HG03457 (cell line): Measurements from ENCODE around the gene NEDD4L.
"Not testable (repeated sequence)": the region's sequence is repeated elsewhere in the genome, so short reads cannot be mapped to it uniquely, and the experiment has no call there.

Experiments used
- ATAC-seq: cut with Tn5 transposase; IDR thresholded peaks from one replicate; pipeline ENCODE4 v1.9.1; 2021; ENCODE audit warnings: moderate number of reproducible peaks; ENCODE audit not compliant: unreplicated experiment

The NEDD4L gene

DNA sequence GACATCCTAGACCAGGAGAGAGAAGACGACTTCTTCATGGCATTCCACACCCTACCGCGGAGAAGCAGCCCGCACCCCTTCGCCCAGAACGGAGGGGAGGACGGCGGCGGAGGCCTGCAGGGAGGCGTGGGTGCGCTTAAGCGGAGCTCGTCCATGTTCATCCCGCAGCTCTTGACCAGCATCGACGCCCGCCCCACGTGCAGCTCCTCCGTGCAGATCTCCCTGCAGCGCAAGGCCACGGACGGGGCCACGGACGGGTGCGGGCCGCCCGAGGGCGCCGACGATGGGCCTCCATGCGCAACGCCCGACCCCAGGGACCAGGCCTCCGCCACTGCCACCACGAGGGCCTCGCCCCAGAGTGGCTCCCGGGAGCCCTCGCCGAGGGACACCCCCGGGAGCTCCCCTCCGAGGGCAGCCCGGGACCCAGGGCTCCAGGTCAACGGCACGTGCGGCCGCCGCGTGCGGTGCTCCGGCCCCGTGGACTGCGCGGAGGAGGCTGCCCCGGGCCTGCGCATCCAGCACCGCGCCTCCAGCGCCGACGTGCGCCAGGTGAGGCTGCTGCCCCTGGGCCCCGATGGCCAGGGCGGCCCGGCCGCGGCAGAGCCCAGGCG is 211.8 kb downstream of the NEDD4L start:
- ATAC-seq, result no peak

DNA sequence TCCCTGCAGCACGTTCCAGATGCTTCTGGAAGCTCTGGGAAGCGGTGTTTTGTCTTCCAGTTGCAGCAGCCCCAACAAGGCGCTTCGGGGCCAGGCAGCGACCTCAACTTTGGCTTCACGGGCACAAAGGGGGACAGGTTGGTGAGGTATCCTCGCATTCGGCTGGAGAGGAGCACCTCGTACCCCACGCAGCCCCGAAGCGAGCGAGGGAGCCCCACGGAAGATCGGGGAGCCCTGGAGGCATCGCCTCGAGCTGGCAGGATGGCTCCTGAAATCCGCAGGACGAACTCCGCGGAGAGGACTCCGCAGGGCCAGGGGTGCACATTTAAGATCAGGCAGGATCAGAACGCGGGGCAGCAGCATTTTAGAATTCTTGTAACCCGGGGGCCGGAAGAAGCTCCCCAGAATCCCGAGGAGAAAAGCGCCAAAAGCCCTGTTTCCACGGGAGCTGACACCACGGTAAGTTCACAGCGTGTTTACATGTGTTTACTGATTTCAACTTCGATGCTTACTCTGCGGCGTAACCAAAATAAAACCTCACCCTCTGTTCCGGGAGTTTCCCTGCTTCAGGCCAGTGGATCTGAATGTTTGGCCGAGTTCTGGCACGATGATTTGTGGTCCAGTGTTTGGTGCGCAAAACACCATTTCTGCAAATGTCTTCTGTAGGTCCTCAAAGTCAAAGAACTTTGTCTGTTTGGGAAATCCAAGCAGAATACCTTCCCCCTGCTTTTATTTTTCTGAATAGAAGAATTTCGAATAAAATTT is 212.5 kb downstream of the NEDD4L start:
- ATAC-seq, result no peak

DNA sequence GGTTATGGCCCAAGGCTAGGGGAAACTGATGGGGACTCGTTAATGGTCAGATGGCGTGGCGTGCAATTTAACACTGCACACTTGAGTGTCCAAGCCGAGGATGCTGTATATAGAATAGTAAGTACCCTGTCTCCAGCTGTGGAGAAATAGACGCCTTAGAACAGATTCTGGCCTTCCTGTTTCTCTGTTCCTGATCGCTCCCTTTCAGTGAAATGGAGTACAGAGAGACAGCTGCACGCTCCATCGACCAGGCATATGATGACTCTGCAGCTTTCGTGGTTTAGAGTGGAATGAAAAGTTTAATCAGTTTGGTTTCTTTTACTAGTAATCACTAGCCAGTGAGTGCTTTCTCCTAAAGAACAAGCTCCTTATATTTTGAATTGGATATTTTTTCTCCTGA is 213.4 kb downstream of the NEDD4L start:
- no peak for ATAC-seq

DNA sequence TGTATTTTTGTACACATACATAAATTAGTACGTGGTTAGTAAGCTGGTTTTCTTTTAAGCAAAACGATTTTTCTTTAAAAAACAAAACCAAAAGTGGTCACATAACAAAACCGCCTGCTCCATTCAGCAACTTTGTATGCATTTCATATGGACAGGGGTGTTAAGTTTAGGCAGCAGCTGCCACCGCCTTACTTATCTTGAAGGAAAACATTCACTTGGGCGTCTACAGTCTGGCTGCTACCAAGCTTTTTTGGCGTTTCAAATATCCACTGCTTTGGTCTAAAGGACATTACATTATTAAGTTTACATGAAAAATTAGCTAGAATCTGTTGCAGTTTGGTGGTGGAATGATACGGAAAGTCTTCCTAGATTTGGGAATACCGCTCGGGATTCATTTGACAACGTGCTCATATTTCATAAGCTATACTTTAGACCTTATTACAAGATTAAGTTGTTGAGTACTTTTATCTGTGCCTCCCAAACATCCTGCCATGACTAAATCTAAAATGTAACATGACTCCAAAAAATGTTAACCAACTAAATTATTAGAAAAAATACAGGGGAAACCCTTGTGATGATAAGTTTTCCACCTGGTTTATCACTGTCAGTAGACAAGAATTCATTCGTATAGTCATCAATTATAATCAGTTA is 214.8 kb downstream of the NEDD4L start:
- ATAC-seq, result no peak

DNA sequence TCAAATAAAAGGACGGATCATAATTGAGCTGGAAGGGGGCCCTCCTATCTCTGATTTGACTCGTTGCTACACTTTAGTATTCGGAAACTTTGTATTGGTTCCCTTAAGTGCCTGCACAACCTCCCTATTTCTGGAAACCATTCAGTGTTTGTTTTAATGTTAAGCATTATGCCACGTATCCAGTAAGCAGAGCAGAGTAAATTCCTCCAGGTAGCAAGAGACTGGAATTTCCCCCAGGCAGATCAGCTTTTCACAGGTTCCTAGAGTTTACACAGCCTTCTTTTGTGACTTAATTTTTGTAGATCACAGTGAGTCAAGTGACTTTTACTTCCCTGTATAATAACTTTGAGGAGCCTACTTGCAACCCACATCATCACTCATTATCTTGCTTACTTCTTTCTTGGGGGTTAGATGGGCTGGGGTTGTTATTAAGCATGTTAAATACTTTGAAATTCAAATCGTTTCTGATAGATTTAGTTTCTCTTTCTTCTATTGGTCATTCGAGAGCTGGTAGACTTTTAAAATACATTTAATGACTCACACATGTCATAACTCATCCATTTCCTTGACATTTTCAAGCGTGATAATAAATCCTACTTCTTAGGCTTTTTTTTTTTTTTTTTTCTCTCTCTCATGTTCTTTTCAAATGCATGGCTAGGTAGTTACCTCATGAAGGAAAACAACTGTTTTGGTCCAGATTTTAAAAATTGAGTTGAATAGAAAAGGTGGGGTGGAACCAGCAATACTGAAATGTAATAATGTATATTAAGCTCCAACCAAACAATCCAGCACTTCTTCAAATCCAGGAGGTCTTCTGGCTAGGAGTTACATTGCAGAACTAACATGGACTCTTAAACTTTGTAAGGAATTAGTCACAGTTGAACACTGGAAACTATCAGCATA is 219.3 kb downstream of the NEDD4L start:
- ATAC-seq, result no peak

DNA sequence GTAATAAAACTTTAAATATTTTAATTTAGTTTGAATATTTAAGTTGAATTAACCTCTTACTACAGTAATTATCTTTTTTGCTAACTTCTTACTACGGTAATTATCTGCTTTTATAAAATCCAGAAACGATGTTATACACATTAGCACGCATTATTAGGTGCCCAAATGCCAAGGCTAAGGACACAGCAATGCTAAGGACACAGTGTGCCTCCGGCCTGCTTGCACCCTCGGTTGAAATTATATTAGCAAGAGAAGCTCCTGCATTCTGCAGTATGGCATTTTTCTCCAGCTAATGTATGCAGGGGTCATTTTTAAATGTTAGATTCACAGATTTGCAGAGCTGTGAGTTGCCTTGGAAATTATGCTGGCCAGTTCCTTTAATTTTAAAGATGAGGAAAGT is 220.0 kb downstream of the NEDD4L start:
- no peak for ATAC-seq

DNA sequence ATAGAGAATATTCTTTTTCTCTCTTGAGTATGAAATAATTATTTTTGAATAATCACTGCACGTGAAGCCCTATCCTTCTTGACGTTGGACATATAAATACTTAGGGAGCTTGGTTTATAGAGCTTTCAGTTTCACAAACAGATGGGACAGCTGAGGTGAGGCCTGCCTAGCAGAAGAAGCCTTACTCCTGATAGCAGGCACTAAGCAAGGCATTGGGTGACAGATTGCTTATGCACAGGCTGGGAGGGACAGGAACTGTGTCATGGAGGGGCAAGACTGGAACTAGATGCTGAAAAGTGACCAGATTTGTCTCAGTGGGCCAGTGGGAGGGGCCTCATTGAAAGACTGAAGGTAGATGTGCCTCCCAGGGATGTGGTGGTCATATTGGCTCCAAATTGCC is 220.8 kb downstream of the NEDD4L start:
- ATAC-seq, result no peak

DNA sequence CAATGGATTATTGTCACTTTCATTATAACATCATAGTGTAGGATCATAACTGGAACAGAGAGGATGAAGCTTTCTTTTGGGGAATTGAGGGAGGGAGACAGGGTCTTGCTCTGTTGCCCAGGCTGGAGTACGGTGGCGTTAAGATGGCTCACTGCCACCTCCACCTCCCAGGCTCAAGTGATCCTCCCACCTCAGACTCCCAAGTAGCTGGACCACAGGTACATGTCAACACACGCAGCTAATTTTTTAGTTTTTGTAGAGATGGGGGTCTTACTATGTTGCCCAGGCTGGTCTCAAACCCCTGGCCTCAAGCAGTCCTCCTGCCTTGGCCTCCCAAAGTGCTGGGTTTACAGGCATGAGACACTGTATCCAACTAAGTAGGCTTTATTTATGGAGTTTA is 221.5 kb downstream of the NEDD4L start:
- ATAC-seq, result not testable (repeated sequence)

DNA sequence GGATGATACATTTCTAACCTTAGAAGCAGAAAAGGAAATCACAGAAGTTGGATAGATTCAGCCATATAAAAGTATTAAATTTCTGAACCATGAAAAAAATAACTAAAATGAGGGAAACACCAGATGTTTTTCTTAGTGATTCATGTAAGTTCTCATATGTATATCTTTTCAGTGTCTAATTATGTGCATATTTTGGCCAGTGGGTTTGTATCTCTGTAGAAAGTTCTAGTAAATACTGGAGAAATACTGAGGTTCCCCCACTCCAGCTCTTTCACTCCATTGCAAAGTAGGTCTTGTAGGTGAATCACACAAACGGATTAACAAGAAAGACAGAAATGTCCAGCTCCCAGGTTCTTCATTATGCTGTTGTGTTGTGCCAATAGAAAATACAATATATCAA is 222.3 kb downstream of the NEDD4L start:
- no peak for ATAC-seq

DNA sequence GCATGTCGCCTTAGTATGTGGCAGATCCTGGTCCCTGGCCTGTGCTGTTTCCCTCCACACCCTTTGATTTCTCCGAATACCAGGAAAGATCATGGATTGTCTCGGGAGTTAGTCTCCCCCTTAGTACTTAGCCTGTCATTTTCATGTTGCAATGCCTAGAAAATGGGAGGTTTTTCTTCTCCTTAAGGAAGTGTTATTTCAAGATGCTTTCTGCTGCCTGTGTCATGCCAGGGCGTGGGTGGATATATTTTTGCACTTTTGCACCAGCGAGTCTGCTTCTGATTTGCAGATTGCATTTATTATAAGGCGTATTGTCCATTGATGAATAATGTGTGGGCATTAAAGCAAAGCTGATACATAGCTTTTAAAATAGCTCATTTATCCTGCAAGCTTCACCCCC is 223.5 kb downstream of the NEDD4L start:
- ATAC-seq, result no peak

DNA sequence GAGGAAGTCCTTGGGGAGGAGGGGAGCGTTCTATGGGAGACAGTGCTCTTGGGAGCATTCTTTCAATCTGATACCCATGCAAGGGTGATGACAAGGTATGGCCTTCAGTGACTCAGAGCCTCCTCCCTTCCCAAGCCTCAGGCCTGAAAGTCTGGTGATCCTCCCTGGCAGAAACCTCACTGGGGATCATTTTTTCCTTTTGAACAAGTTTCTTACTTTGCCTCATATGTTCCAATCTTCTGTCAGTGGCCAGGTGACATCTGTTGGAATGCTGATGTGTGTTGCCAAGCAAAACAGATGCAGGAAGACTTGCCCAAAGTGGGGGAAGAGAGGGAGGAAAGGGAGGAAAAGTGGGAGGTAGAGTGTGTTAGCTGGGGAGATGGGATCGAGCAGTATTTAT is 224.8 kb downstream of the NEDD4L start:
- ATAC-seq, result no peak

DNA sequence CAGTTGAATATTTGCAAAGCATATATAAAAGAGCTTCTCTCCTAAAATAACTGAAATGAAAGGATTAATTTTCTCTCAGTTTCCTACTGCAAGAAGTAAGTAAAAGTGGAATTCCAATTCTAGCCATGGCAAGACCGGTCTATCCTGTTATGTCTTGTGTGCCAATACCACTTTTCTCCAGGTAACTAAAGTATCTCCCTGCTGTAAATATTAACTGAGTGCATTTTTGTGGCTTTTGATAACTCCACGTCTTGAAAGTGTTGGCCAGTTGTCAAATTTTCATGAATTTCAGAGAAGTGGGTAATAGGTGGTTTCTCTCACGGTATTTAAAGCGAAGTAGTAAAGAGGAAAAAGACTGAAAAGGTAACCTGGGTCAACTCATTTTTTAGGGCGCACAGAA is 225.9 kb downstream of the NEDD4L start:
- ATAC-seq, result no peak

DNA sequence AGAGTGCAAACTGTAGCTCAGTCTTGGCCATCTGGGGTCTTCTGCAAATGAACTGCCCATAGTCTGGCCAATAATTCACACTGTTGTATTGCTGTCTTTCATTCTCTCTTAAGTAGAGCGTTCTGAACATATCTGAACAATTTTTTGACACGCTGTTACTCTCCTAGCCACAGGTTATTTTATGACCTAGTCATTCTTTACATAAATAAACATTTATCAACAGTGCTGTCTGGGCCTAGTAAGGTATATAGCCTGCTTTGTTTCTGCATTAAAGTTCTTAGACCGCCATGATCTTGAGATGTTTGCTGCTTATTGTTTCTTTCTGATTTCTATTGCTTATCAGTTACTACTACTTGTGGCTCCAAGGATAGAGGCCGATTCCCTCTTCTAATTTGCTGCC is 226.4 kb downstream of the NEDD4L start:
- no peak for ATAC-seq

DNA sequence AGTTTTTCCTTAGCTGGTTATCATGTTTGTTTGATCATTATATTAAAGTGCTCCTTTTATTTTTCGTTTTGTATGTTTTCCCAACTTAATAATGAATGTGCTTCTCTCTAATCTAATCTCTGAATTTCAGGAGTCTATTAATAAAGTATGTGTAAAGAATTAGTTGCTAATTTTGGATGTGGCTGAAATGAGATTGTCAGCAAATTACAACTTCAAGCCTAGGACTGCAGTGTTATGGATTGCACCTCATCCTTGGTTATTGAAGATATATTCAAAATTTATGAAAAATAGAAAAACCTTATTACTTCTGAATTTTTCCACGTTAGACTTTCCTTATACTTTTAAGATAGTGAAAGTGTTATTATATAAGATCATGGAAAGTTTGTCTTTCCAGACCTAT is 227.7 kb downstream of the NEDD4L start:
- no peak for ATAC-seq

DNA sequence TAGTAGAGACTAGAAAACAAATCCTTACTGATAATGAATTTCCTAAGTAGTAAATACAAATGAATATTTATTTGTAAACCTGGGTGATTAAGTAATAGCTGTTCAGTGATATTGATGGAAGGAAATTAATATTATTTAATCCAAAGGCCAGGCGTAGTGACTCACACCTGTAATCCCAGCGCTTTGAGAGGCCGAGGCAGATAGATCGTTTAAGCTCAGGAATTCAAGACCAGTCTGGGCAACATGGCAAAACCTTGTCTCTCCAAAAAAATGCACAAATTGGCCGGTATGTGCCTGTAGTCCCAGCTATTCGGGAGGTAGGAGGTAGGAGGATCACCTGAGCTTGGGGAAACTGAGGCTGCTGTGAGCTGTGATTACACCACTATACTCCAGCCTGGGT is 228.2 kb downstream of the NEDD4L start:
- ATAC-seq, result no peak

DNA sequence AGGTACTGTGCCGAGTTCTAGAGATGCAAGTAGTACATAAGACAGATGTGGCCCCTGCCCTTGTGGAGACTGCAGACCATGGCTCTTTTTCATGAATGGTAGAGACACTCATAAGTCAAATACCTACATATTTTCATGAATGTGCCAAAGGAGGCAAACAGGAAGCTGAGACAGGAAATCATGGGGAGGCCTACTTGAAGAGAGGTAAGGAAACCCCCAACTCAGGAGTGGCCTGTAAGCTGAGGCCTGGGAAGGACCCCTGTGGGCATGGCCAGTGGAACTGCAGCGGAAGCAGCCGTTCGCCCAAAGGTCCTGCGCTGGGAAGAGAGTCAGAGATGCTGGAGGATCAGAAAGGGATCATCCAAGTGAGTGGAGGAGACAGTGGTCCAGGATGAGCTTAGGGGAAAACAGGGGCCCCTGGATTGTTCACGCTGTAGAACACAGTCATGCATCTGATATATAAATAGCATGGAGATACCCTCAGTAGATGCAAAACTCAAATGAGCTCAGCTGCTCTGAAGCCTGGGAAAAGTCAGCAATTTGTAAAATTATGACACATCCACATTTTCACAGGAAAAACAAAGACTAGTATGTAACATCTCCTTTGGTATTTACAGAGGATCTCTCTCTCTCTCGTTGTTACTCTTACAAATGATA is 228.9 kb downstream of the NEDD4L start:
- no peak for ATAC-seq

DNA sequence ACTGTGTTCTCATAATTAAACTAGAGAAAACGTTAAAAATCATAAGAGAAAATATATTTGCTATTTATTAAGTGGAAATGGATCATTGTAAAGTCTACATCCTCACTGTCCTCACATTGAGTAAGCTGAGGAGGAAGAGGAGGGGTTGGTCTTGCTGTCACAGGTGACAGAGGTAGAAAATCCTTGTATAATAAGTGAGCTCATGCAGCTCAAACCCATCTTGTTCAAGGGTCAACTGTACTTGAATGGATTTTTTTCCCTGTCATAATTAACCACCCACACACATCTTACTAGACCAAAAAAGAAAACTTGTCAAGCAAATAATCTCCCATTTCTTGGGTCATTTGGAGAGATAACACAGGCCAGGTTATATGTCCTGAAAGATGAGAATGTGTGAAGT is 231.2 kb downstream of the NEDD4L start:
- ATAC-seq, result no peak

DNA sequence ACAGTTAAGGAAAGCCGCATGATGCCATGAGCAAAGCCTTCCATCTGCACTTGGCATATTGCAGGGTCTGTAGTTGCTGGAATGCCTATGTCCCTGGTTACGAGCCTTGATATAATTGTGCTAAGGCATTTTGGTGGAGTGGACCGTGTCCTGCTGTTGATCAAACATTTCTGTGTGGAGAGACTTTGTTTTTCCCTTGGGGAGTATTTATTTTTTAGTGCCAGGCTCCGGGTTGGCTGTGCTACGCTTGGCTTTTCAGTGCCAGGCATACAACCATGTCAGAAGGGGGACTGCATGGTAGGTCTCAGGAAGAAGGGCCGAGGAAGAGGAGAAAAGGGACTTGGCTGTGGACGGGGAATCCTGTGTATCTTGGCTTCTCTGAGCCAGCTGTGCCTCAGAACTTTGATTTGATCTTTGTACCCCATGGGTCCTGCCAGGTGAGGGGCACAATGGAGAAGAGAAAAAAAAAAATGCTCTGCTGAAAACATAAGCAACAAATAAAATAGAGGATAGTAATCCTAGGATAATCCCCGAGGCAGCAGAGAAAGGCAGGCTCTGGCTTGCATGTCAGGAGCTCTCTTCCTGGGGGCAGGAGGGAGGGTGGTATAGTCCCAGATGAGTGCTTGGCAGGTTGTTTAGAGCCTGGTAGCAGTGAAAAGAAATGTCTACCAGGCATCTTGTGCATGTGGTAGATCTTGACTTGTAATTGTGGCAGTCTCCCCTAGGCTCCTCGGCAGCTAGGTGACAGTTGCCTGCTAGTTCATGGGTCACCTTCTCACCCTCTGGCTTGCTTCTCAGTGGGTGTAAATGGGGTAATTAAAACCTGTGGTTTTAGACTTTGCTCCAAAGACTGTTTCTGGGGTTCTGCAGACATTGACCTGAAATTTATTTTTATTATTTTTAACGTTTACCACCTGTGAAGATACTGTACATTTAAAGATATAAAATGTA is 233.0 kb downstream of the NEDD4L start:
- ATAC-seq, result no peak

DNA sequence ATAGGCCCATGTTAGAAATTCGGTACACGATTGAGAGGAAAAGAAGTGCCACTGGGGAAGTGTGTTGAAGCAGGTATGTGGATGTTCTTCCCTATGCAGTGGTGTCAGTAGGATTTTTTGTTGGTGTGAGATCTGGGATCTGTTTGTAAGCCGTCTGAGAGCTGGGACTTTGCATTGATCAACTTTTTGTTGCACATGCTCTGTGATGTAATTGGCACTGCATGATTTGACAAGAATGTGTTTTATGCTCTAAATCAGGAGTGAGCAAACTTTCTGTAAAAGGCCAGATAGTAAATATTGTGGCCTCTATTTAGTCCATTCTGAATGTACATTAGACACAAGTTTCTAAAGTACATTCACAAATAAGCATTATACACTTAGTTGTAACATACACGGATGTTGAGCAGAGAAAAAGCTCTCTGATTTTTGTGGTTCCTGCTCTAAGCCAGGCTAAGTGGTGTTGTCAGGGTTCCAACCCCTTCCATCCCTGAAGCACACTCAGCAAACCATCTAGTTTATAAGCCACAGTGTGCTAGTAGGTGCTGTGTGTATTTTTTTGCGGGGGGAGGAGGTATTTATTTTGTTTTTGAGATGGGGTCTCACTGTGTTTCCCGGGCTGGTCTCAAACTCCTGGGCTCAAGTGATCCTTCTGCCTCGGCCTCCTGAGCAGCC is 235.6 kb downstream of the NEDD4L start:
- no peak for ATAC-seq
